Parathyroid adenoma (tissue), 2 donors: Measurements from ENCODE around the gene FANCE.

Experiments
- H2AFZ ChIP-seq: fragments of 300-600 bp; sonication (generic); one replicate; pipeline ENCODE4 v1.7.0; 2017; ENCODE audit warnings: antibody characterized with exemption, mild to moderate bottlenecking
- H3K27ac ChIP-seq: fragments of 300-600 bp; sonication (generic); one replicate; pipeline ENCODE4 v1.7.0; 2017
- H3K27me3 ChIP-seq: fragments of 300-600 bp; sonication (generic); one replicate; pipeline ENCODE4 v1.7.0; 2017; ENCODE audit warnings: low read length; ENCODE audit not compliant: control insufficient read depth, insufficient read depth
- H3K36me3 ChIP-seq: fragments of 300-600 bp; sonication (generic); one replicate; pipeline ENCODE4 v1.7.0; 2017; ENCODE audit warnings: low read length; ENCODE audit not compliant: control insufficient read depth, insufficient read depth
- H3K4me1 ChIP-seq: fragments of 300-600 bp; sonication (generic); one replicate; pipeline ENCODE4 v1.7.0; 2017; ENCODE audit warnings: control low read depth
- H3K4me2 ChIP-seq: fragments of 300-600 bp; sonication (generic); one replicate; pipeline ENCODE4 v1.7.0; 2017; ENCODE audit warnings: low read length
- H3K4me3 ChIP-seq: fragments of 300-600 bp; sonication (generic); one replicate; pipeline ENCODE4 v1.7.0; 2017; ENCODE audit warnings: low read depth, low read length
- H3K79me2 ChIP-seq: fragments of 300-600 bp; sonication (generic); one replicate; pipeline ENCODE4 v1.7.0; 2017; ENCODE audit warnings: control low read depth
- H3K9ac ChIP-seq: fragments of 300-600 bp; sonication (generic); one replicate; pipeline ENCODE4 v1.7.0; 2017; ENCODE audit warnings: mild to moderate bottlenecking
- H3K9me3 ChIP-seq: fragments of 300-600 bp; sonication (generic); one replicate; pipeline ENCODE4 v1.7.0; 2017; ENCODE audit warnings: low read length; ENCODE audit not compliant: control insufficient read depth
- TF ChIP-seq, protein P1 (sequence below): fragments of 300-600 bp; sonication (generic); IDR thresholded peaks from one replicate; pipeline ENCODE4 v1.7.0; 2017; ENCODE audit warnings: antibody characterized with exemption, mild to moderate bottlenecking
- donor health status: primary hyperparathyroidism.

FANCE gene

DNA sequence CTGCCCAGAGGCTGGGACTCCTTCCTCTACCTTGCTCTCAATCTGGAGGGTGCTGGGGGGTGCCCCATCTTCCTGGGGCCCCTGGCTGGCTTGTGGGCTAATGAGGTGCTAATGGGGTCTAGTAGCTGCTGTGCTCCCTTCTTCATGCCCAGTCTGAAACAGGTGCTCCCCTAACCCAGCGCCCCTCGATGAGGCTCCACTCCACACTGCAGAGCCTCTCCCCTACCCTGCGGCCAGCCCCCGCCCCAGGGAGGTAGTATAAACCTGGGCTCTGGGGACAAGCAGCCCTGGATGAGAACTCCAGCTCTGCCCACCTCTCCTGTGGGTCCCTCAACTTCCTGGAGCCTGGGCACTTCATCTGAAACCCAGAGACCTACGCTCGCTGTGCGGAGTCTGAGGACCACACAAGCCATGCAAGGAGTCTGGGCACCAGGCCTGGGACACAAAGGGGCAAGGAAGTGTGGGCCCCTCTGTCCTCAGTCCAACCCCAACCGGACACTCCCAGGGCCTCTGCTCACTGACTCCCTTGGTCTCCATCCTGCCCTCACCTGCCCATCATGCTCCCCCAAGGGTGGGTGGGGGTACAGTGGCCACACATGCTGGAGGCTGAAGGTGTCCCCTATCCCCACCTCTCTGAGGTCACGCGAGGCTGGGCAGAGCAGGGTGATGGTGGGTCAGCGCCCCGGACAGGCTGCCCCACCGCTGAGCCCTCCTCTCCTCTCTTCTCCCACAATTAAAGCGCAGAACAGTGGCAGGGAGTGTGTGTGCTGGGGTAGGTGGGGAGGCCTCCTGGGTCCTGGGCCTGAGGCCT lies 22.2 kb downstream of the FANCE start:
- Histone ChIP-seq H3K36me3 (no peaks in the 10 kb centered on the region), H3K27ac (no peak overlapping the region)

DNA sequence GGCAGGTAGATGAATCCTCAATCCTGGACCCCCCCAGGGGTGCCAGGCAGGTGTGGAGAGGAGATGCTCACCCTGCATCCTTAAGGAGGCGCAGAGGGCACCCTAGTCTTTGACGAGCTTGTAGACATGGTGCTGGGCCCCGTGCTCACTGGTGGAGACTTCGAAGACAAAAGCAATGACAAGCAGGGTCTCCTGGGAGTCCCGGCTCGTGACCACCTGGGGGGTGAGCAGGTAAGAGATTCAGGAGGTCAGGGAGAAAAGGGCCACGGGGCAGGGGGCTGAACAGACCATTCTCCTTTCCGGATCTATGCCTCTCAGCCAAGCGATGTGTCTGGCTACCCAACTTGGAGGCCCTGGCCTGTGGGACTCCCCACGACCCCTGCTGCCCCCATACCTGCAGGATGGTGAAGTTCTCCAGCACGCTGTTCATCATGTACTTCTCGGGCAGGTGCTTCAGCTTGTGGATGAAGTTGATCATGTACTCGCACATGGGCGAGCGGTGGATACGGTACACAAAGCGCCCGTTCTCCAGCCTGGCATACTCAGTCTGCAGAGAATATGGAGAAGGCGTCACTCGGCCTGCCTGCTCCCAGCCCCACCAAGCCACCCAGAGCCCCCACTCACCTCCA lies 22.9 kb downstream of the FANCE start:
- Histone ChIP-seq H3K9me3 (no peaks in the 10 kb centered on the region), H3K4me1 (no peaks in the 10 kb centered on the region), H2AFZ (no peak overlapping the region), H3K9ac (no peak overlapping the region), H3K79me2 (no peaks in the 10 kb centered on the region), H3K27me3 (no peaks in the 10 kb centered on the region), H3K4me3 (no peak overlapping the region), H3K27ac (no peak overlapping the region), H3K36me3 (no peaks in the 10 kb centered on the region), H3K4me2 (no peak overlapping the region)
- TF ChIP-seq, protein P1, sequence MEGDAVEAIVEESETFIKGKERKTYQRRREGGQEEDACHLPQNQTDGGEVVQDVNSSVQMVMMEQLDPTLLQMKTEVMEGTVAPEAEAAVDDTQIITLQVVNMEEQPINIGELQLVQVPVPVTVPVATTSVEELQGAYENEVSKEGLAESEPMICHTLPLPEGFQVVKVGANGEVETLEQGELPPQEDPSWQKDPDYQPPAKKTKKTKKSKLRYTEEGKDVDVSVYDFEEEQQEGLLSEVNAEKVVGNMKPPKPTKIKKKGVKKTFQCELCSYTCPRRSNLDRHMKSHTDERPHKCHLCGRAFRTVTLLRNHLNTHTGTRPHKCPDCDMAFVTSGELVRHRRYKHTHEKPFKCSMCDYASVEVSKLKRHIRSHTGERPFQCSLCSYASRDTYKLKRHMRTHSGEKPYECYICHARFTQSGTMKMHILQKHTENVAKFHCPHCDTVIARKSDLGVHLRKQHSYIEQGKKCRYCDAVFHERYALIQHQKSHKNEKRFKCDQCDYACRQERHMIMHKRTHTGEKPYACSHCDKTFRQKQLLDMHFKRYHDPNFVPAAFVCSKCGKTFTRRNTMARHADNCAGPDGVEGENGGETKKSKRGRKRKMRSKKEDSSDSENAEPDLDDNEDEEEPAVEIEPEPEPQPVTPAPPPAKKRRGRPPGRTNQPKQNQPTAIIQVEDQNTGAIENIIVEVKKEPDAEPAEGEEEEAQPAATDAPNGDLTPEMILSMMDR, result no peak

More for the DNA sequence above, 22.2 kb downstream of the FANCE start:
- Histone ChIP-seq H3K79me2 (no peaks in the 10 kb centered on the region), H3K4me3 (no peak overlapping the region), H3K4me1 (peaks cover 5% of the 10 kb centered on the region), H3K9me3 (no peaks in the 10 kb centered on the region), H3K9ac (no peak overlapping the region), H2AFZ (no peak overlapping the region), H3K27me3 (no peaks in the 10 kb centered on the region), H3K4me2 (no peak overlapping the region)
- TF ChIP-seq, protein P1, result no peak

DNA sequence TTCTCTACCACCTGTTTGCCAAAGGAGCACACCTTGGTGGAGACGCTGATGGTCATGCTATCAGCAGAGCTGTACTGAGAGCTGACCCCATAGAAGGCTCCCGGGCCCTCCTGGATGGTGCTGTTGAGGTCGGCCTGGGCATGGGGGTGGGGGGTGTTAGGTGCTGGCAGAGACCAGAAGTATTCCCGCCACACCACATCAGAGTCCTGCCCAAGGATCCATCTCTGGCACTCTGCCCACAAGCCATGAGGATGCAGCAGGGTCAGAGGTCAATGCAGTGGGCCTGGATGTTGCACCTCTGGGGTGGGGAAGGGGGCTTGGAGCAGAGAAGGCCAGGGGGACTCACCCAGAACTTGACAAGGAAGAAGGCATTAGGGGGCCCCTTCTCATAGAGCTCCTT lies 23.4 kb downstream of the FANCE start:
- H3K9me3 ChIP-seq, result no peaks in the 10 kb centered on the region
- TF ChIP-seq, protein P1, result no peak
- no peak overlapping the region for H3K27ac ChIP-seq
- no peaks in the 10 kb centered on the region for H3K4me1 ChIP-seq
- no peaks in the 10 kb centered on the region for H3K36me3 ChIP-seq
- no peak overlapping the region for H3K4me3 ChIP-seq
- H2AFZ ChIP-seq, result no peak overlapping the region
- H3K4me2 ChIP-seq, result no peak overlapping the region
- no peaks in the 10 kb centered on the region for H3K27me3 ChIP-seq
- no peak overlapping the region for H3K9ac ChIP-seq
- H3K79me2 ChIP-seq, result no peaks in the 10 kb centered on the region

DNA sequence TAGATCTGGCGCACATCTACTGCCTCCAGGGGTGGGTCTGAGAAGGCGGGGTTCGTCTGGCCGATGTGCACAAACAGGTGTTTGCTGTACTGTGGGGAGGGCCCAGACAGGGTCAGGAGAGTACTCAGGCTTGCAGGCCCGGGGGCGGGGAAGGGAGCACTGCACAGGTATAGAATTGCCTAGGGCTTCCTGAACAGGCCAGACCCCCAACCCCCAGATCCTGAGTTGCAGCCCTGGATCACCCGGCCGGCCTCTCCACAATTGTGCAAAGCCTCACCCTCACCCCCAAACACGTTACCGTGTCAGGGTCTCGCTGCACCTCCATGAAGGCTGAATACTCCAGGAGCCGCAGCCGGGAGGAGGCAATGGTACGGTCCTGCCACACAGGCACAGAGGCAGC lies 23.9 kb downstream of the FANCE start:
- Histone ChIP-seq H3K36me3 (no peaks in the 10 kb centered on the region), H3K9me3 (no peaks in the 10 kb centered on the region), H3K4me2 (no peak overlapping the region), H3K79me2 (no peaks in the 10 kb centered on the region), H3K4me3 (no peak overlapping the region), H3K27me3 (no peaks in the 10 kb centered on the region), H3K9ac (no peak overlapping the region), H2AFZ (no peak overlapping the region), H3K4me1 (no peaks in the 10 kb centered on the region), H3K27ac (no peak overlapping the region)
- TF ChIP-seq, protein P1, result no peak
